ENCODE measurements around the gene TMEM47. TPM values are rescaled to one million over a fixed set of nuclear protein-coding genes. Genes with fewer than 3 reads are reported as not detected.

The TMEM47 gene
- total and polyA plus RNA-seq, 2 of the 8 experiments (the other 6 are each of a cell fraction or from before 2014, with no cell fraction given), result 24.8 to 28.5 TPM

- H2BK12ac ChIP-seq (ENCODE audit: low read depth, low read length), result no peak overlapping the region
- no peak overlapping the region for H4K8ac ChIP-seq (ENCODE audit: extremely low read depth, insufficient read depth, low read length)
- no peaks in the 10 kb centered on the region for H3K36me3 ChIP-seq (ENCODE audit: control insufficient read depth in 2 of 4, insufficient read depth in 4 of 4, low read length in 3 of 4)
- no peak overlapping the region for H4K5ac ChIP-seq (ENCODE audit: insufficient read length, low read depth, low read length)
- no peak overlapping the region for H2BK120ac ChIP-seq (replicated peaks; ENCODE audit: low read depth, low read length)
- H3K14ac ChIP-seq (ENCODE audit: insufficient read length), result no peak overlapping the region
- no peak overlapping the region for H4K91ac ChIP-seq (replicated peaks; ENCODE audit: insufficient read length, low read length)
- WGBS, 2 experiments (ENCODE audit: extremely low coverage in 1 of 2, insufficient coverage in 1 of 2, insufficient read length in 1 of 2, insufficient replicate concordance in 2 of 2, low coverage in 1 of 2, low lambda C conversion rate in 2 of 2, missing lambda C conversion rate in 1 of 2), result 75% methylated on average over 4 of the region's 4 CpGs; no CpG with 5 or more reads in 1 of the 2 experiments
- H4K20me1 ChIP-seq (replicated peaks in 1 of 2; ENCODE audit: control insufficient read depth in 1 of 2, insufficient read depth in 2 of 2, low read length in 2 of 2), result no peaks in the 10 kb centered on the region
- no peak overlapping the region for H2AK5ac ChIP-seq (ENCODE audit: low read depth, low read length)
- H2BK5ac ChIP-seq (ENCODE audit: low read depth, low read length), result no peak overlapping the region
- no peaks in the 10 kb centered on the region for H3K79me1 ChIP-seq (ENCODE audit: low read depth, low read length)
- H3K9me3 ChIP-seq (ENCODE audit: insufficient read depth in 2 of 2, low read depth in 1 of 2, low read length in 1 of 2), result no peaks in the 10 kb centered on the region
- H2BK20ac ChIP-seq (ENCODE audit: low read length), result no peak overlapping the region
- H3K4me3 ChIP-seq (ENCODE audit: extremely low read depth in 1 of 4, insufficient read depth in 2 of 4, low read depth in 3 of 4, low read length in 4 of 4), result peak overlapping the region in 1 of 4 experiments; percentile 63; a peak in 2 of 8 replicates
- H2AFZ ChIP-seq (ENCODE audit: low read length), result no peak overlapping the region
- POLR2A ChIA-PET (ENCODE audit: partially characterized antibody), result no interaction called here
- peak overlapping the region; percentile 67 to 76; a peak in 3 of 4 replicates for H3K4me2 ChIP-seq (ENCODE audit: insufficient read depth in 1 of 2, low read depth in 2 of 2, low read length in 2 of 2)
- H3K4me1 ChIP-seq (replicated peaks in 1 of 4; ENCODE audit: control insufficient read depth in 3 of 4, insufficient read depth in 4 of 4, low read length in 3 of 4), result peaks cover 0 to 7% (median 0%) of the 10 kb centered on the region in 4 experiments; a peak in 3 of 7 replicates
- CTCF ChIA-PET (ENCODE audit: partially characterized antibody), result interaction anchor here (0.7 to 0.9 kb wide), 2 partner anchors 23 to 79 kb away, joined by 3 read pairs; no protein-coding TSS in a partner anchor
- peaks cover 0 to 31% of the 10 kb centered on the region in 2 experiments; a peak in 2 of 4 replicates for H3K79me2 ChIP-seq (ENCODE audit: control insufficient read depth in 1 of 2, insufficient read depth in 2 of 2, low read length in 2 of 2)
- no peak overlapping the region for H3K23ac ChIP-seq (ENCODE audit: insufficient read length)
- H3K56ac ChIP-seq (replicated peaks; ENCODE audit: insufficient read length, low read depth, low read length), result no peak overlapping the region
- H3K27ac ChIP-seq (ENCODE audit: low read depth, low read length), result no peak overlapping the region
- H3K18ac ChIP-seq (ENCODE audit: extremely low read depth, low read length), result no peak overlapping the region; the same call in 1 of the 2 replicates
- FAIRE-seq, result no peak
- no peak overlapping the region for H3K9ac ChIP-seq (replicated peaks in 1 of 4; ENCODE audit: extremely low read depth in 1 of 4, low read depth in 3 of 4, low read length in 3 of 4)
- no peak overlapping the region for H3K4ac ChIP-seq (replicated peaks; ENCODE audit: insufficient read length, low read depth, low read length)
- no peak overlapping the region for H2BK15ac ChIP-seq (ENCODE audit: low read length)
- no peaks in the 10 kb centered on the region for H3K27me3 ChIP-seq (replicated peaks in 1 of 4; ENCODE audit: control insufficient read depth in 3 of 4, extremely low read depth in 1 of 4, insufficient read depth in 3 of 4, low read length in 3 of 4)
- H3K23me2 ChIP-seq (ENCODE audit: low read depth, low read length), result peaks cover 2% of the 10 kb centered on the region
- no peak for DNase-seq (ENCODE audit: low read depth in 1 of 2, low spot score in 2 of 2)
- TF ChIP-seq CREB1 (IDR thresholded peaks at IDR 0.05) (no peak), SUZ12 (IDR thresholded peaks at IDR 0.05; ENCODE audit: low read length) (no peak), JUN (IDR thresholded peaks at IDR 0.05; ENCODE audit: low read depth, low read length) (no peak)
- TF ChIP-seq, protein P1, sequence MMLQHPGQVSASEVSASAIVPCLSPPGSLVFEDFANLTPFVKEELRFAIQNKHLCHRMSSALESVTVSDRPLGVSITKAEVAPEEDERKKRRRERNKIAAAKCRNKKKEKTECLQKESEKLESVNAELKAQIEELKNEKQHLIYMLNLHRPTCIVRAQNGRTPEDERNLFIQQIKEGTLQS (IDR thresholded peaks at IDR 0.05; ENCODE audit: insufficient read depth, low read depth, low read length), result no peak
Measured at GRCh38 chrX:34658326-34658725, 1.2 kb upstream of the TMEM47 start.

All from H1 (cell line).